Stimulated activated CD4-positive, alpha-beta T cell treated with anti-CD3 and anti-CD28 coated beads, Interleukin-2, amount 100 ng/mL, for 48 hours (primary cell): ENCODE measurements around the gene SND1.

Experiments
- DNase-seq, 2 donors: peaks; one replicate each; pipeline ENCODE4 v3.0.0-alpha.2; 2020

SND1 gene

GRCh38 chr7:127876393-127876792, 224.4 kb downstream of the SND1 start:
- no peak for DNase-seq

DNA sequence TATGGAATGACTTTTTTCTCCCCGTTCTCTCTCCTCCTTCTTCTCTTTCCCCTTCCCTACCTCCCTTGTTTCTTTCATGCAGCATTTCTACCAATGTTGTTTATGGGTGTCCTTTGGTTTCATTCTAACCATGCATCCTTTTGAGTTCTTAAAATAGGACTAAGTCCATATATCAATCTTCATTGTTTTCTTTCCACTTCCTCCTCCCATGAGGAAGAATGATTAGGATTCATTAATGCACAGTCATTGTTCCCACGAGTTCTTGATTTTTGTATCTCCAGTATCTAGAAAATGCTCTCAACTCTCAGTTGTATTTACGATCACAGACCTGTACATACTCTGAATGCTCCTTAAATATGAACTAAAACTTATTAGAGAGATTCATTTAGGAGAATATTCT, 226.0 kb downstream of the SND1 start:
- DNase-seq = no peak

- no peak for DNase-seq
Observed at GRCh38 chr7:127878791-127879190, 226.8 kb downstream of the SND1 start.

DNA sequence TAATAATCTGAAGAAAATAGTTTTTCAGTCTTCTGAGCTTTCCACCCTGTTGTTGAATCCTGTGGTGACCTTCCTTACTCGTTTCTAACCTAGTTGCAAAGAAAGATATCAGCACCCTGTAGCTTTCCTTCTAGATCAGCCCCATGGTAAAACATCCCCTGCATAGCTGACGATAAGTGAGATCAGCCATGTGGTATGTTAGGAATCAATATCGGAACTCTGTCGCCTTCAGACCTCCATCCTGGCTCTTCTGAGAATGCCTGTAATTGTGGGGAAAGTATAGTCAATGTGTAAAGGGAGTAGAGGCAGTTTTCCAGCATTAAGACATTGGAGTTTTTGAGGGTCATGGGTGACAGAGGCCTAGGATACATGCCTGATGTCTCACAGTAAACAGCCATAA, 227.4 kb downstream of the SND1 start:
- no peak for DNase-seq

- no peak for DNase-seq
Observed at GRCh38 chr7:127879942-127880341, 227.9 kb downstream of the SND1 start.

GRCh38 chr7:127880454-127880853, 228.5 kb downstream of the SND1 start:
- DNase-seq = no peak

DNA sequence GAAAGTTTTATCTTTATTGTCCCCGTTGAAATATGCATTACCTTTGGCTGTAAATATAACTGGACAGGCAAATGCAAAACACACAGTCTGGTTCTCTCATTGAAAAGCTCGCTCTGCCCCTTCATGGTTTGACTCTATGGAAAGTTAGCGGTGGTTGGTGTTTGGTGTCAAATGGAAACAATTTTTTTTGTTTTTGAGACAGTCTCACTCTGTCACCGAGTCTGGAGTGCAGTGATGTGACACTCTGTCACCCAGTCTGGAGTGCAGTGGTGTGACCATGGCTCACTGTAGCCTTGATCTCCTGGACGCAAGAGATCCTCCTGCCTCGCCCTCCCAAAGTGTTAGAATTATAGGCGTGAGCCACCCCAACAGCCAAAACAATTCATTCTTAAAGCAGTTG, 229.6 kb downstream of the SND1 start:
- no peak for DNase-seq

DNA sequence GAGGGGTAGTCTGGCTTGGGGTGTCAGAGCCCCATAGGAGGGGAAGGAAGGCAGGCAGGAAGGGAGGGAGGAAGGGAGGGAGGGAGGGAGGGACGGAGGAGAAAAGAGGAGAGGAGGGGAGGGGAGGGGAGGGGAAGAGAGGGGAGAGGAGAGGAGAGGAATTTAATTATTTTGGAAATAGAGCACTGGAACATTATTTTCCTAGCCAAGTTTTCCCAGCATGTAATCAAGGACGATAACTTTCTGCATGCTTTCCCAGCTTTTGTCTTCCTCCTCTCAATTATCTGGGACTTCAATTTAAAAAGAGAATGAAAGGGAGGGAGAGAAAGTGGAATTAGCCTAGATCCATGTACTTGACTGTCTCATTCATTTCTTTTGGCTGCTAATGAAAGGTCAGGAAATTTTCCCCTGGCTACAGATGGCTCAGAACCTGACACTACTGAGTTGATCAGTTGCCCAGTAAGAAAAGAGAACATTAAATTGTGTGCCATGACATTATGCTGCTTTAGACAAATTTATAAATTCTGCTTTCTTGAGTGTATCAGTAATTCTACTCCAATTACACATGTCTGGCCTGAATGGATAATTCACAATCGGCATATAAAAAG, 230.4 kb downstream of the SND1 start:
- DNase-seq = no peak

- no peak for DNase-seq
Observed at GRCh38 chr7:127884066-127884559, 232.1 kb downstream of the SND1 start.

- no peak for DNase-seq
Observed at GRCh38 chr7:127885222-127885772, 233.3 kb downstream of the SND1 start.

GRCh38 chr7:127885843-127886242, 233.8 kb downstream of the SND1 start:
- DNase-seq = no peak

GRCh38 chr7:127886248-127886647, 234.3 kb downstream of the SND1 start:
- no peak for DNase-seq

GRCh38 chr7:127887096-127887495, 235.1 kb downstream of the SND1 start:
- no peak for DNase-seq

GRCh38 chr7:127887631-127888030, 235.6 kb downstream of the SND1 start:
- no peak for DNase-seq

DNA sequence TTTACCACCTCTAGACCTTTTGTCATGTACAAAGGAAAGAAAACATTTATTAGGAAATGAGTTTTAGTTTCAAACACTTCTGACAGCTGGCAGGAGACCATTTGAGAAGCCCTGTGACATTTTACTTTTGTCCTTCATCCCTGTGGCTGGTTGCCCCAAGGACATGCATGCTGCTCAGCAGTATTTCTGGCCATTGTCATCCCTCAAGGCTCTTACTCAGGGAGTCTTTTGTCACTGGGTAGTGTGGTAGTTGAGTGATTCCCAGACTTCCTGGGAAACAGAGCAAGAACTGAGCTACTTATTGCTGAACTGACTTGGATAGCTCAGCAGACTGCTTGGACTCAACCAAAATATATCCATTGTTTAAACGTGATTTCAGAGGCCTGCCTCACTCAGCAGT, 236.4 kb downstream of the SND1 start:
- no peak for DNase-seq

GRCh38 chr7:127888825-127889224, 236.8 kb downstream of the SND1 start:
- DNase-seq = no peak

DNA sequence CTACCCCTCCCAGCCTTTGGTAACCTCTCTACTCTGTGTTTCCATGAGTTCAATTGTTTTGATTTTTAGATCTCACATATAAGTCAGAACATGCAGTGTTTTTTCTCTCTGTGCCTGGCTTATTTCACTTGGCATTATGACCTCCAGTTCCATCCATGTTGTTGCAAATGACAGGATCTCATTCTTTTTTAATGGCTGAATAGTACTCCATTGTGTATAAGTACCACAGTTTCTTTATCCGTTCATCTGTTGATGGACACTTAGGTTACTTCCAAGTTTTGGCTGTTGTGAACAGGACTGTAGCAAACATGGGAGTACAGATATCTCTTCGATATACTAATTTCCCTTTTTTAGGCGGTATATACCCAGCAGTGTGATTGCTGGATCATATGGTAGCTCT, 237.7 kb downstream of the SND1 start:
- DNase-seq = no peak

DNA sequence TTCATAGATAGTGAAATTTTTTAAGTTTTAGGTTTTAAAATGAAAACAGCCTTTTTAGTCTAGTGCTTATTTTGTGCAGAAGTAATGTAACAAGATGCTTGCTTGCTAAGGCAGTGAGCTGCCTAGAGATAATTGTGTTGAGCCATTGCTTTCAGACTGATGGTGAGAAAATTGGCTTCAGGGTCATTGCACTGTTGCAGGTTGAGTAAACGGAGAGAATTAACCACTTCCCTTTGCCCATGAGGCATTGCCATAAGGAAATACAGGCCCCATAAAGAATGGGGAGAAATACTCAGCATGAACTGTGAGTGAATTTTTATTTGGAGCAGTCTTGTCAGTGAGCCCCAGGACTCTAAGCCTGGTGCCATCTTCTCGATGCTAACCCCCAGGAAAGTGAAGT, 238.7 kb downstream of the SND1 start:
- no peak for DNase-seq

GRCh38 chr7:127891144-127891543, 239.2 kb downstream of the SND1 start:
- DNase-seq = no peak

DNA sequence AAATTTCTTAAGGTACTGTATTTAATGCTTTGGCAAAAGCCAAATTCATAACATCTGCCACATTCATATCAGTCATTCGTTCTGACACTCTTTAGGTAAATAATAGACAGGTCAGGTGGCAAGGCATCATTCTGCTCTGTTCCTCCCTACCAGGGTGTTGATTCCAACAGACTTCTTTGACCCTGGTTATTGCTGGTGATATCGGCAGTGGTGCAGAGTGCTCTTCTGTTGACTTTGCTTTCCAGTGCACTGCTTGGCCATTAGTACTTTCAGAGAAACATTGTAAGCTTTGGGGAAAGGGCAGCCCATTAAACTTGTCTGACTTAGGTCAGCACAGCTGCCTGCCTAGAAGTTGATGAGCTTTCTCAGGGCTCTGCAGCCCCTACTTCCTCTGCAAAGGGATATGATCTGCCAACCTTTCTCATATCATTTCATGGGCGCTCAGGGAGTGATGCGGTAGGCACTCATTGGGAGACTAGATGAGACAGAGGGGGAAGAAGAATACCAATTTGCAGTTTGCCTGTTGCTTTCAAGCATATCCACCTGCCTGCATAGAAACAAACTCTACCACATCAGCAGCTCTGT, 240.0 kb downstream of the SND1 start:
- no peak for DNase-seq

DNA sequence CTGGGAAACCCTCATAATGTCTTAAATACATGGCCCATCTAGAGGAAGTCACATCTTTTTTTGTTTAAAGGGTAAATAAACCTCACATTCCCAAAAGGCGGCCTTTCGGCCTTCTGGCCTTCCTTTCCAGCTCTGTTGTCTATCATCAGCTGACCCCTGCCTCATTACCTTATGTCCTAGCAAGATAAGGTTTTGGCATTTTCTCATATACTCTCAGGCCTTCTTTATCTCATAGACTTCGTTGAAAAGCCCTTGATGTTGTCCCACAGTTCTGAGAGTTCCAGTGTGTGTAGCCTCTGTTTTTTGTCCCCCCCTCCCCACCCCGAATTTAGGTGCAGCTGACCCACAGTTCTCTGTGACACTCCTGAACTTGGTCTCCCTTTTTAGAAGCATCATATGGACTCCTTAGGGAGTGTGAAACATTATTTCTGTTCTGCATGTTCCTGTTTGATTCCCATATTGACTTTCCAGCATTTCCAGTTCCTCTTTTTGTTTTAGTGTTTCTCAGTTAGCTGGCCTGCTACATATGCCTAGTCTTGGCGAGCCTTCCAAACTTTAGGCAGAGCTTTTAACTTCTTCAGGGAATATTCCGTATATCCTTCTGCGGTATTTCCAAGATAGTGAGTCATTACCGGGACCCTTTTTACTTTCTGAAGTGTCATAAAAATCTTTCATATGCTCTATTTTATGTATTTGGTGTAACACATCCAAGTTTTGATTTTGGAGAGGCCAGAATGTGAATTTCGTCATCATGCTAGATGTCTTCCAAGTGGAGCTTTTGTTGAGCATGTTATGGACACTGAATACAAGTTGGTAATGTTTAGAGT, 240.7 kb downstream of the SND1 start:
- no peak for DNase-seq

- DNase-seq = no peak
Observed at GRCh38 chr7:127893547-127893946, 241.6 kb downstream of the SND1 start.

GRCh38 chr7:127894588-127894987, 242.6 kb downstream of the SND1 start:
- DNase-seq = no peak

DNA sequence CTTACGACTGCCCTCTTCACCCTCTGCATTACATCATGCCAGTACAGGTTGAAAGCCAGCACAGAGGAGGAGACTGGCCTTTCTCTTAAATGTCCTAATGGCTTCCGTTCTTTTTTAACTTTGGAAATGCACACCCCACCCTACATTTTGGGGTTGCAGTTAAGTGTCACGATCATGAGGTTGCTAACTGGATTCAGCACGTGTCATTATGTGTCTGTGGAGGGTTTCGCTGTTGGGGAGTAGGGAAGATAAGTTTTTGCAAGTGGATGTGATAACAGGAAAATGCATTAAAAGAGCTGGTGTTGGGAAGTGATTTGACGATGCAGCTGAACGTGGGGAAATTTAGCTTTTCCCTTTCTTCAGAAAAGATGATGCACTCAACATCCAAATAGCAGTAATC, 243.4 kb downstream of the SND1 start:
- DNase-seq = no peak
